Kidney tubule cell (primary cell): ENCODE measurements around the gene DAGLA.
A peak's percentile ranks its signal among the peaks of the same experiment; 100 is the strongest.

Source experiments
- DNase-seq: peaks from one replicate; pipeline ENCODE4 v3.0.0-alpha.2; 2018; ENCODE audit warnings: low spot score

DAGLA gene

DNA sequence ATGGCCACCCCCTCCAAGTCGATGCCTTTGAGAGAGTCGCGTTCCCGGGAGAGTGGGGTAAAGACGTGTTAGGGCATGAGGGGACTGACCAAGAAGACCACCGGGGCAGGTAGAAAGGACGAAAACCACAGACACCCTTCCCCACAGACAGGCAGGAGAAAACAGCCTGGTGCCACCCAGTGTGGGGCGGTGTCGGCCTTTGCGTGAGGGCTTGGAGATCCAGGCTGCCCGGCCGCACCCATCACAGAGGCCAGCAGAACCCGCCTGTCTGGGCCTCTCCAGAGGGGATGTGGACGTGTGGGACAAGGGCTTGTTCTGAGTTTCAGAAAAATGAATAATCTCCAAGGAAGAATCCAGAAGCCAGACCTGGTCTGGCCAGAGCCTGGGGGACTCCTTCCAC, 30.8 kb downstream of the DAGLA start:
- no peak for DNase-seq

DNA sequence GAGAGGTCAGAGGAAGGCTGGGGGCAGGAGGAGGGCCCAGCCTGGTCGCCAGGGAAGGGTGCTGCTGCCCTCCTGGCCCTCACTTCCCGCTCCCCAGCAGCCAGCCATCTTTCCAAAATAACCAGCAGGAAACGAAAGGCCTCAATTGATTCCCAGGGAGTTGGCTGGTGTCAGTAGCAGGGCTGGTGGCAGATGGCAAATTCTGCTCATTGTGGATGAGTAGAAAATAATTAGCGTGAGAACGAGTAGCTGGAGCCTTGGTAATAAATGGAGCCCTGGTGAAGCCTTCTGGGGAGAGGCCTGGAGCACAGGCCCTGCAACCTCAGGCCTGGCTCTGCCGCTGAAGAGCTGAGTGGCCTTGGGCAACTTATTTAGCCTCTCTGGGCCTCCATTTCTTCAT, 31.3 kb downstream of the DAGLA start:
- DNase-seq = no peak

GRCh38 chr11:61712314-61712713, 32.1 kb downstream of the DAGLA start:
- DNase-seq = no peak

DNA sequence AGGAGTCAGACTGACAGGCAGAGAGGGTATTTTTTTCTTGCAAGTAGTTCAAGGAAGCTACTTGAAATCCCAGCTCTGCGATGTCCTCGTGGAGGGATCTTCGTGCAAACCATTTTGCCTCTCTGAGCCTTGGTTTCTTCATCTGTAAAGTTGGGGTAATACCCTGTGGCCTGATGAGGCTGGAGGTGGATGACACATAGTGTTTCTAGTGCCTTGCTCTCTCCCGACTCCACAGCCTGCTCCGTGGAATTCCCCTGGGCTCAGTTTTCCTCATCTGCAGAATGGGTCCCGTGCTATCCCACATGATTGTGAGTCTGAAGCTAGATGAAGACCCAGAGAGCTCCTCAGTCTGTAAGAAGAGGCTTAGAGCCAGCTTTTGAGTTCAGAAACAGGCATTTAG, 32.7 kb downstream of the DAGLA start:
- DNase-seq = no peak

- no peak for DNase-seq
Observed at GRCh38 chr11:61713464-61713863, 33.3 kb downstream of the DAGLA start.

DNA sequence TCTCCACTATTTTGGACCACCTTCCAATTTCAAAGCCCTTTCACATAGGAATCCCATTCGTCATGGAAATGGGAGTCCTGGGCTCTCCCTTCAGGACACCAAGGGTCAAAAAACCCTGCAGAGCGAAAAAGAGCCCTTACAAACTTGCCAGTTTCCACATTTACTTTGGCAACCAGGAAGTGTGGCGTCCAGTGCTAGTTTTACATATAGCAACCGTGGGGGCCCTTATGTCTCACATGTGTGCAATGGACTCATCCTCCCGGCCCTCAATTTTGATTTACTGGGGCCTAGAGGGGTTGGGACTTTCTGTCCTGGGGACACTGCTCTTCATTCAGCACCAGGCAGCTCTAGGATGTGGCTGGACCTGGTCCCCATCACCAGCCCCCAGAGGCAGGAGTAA, 33.7 kb downstream of the DAGLA start:
- DNase-seq = no peak

DNA sequence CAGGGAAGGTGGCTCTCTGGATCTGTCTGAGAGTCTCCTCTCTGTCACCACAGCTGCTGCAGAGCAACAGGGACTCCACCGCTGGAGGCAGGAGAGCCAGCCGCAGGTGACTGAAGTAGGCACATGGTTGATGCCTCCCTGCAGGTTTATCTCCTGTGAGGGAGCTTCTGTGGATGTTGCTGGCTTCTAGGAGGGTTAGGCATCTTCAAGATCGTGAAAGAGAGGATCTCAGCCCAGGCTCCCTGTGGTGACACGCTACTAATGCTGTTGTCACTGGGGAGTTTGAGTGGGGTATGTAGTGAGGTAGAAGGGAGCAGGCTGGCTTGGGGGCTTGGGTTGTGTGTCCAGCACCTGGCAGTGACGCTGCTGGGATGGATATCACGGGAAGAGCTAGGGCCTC, 34.1 kb downstream of the DAGLA start:
- DNase-seq = no peak

DNA sequence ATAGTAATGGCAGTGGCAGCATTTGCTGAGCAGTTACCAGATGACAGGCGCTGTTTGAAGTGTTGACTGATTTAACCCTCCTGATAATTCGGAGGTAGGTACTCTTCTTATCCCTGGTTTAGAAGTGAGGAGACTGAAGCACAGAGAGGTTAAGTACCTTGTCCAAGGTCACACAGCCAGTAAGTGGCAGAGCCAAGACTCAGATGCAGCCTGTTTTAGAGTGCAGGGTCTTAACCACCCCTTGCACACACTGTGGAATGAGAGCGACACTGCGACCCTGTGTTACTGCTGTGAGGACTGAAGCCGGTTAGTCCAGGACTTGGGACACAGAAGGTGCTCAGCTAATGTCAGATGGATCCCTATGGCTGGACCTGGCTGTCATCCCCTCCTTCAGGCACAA, 34.7 kb downstream of the DAGLA start:
- DNase-seq = no peak

GRCh38 chr11:61715867-61716266, 35.7 kb downstream of the DAGLA start:
- no peak for DNase-seq

DNA sequence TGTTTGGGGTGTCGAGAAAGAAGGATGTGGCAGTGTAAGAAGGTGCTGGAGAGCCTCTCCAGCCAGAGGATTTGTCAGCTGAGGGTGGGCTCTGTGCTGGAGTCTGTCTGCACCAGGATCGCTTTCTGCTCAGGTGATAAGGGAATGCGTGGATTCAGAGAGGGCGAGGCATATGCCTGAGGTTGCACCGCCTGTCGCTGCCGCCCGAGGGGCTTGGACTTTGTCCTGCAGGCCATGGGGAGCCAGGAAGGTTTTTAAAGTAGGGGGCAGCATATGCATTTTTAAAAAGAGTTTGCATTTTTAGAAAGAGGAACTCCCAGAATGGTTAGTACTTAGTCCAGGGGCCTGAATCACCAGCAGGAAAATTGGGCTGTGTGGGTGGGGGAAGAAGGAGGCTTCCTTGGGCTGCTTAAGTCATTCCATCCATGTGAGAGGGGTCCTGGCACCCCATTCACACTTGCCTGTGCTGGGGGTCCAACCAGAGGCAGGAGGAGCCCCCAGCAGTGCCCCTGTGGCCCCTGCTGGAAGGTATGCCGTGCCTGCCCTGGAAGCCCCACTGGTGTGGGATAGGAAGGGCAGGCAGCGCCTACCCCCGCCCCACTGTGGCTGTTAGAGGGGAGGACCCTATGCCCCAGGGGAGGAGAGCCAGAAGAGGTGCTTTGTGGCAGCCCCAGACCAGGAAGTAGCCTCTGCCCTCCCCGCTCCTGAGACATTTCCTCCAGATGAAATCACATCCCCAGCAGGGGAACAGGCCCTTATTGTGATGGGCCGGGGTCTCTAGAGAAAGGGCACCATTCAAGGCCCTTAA, 36.5 kb downstream of the DAGLA start:
- no peak for DNase-seq

GRCh38 chr11:61717286-61718033, 37.3 kb downstream of the DAGLA start:
- DNase-seq = no peak

- no peak for DNase-seq
Observed at GRCh38 chr11:61718046-61718531, 37.9 kb downstream of the DAGLA start.

DNA sequence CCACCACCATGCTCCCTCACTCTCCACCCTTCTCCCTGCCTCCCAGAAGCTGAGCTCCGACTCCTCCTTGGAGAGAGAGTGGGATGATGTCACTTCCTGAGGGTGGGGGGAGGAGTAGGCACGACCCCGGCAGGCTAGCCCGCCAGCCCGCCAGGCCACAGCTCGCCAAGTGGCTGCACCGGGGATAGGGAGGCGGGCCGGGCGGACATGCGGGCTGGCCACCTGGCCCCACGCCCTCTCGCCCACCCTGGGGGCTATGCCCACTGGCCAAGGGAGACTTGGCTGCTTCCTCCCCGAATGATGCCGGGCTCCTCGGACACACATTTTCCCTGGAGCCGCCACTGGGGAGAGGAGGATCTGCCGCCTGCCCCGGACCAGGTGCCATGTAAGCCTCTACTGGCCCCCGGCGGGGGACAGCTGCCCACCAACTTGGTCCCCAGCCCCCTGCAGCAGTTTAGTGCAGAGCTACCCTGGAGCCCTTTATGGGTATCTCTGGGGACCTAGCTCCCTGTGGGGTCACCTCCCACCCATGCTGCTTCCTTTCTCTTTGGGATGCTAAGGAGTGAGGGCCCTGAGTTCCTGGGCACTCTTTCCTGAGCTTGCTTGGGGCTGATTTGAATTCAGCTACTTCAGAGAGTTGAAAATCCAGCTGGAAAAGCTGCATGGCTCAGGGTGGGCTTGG, 38.6 kb downstream of the DAGLA start:
- DNase-seq = no peak

DNA sequence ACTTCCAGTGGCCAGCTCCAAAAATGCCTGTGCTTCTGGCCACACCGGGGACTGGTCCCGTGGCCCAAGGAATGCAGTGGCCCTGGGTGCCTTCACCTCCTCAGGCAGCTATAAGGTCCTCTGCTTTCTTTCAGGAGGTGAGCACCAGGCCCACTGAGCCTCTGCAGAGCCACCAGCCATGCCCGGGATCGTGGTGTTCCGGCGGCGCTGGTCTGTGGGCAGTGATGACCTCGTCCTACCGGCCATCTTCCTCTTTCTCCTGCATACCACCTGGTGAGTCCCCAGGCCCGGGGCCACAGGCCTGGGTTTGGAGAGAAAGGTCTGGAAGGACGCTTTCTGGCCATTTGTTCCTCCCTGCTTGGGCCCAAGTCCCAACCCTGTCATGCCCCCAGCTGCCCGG, 39.8 kb downstream of the DAGLA start:
- no peak for DNase-seq

DNA sequence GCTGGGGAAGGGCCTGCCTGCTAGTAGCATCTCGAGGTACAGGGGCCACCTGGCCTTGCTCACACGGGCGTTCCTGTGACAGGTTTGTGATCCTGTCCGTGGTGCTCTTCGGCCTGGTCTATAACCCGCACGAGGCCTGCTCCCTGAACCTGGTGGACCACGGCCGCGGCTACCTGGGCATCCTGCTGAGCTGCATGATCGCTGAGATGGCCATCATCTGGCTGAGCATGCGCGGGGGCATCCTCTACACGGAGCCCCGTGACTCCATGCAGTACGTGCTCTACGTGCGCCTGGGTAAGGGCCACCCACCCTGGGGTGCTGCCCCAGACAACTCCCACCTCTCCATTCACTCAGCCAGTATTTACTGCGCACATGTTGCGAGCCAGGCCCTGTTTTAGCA, 40.4 kb downstream of the DAGLA start:
- DNase-seq = no peak

- no peak for DNase-seq
Observed at GRCh38 chr11:61724437-61724836, 44.2 kb downstream of the DAGLA start.

DNA sequence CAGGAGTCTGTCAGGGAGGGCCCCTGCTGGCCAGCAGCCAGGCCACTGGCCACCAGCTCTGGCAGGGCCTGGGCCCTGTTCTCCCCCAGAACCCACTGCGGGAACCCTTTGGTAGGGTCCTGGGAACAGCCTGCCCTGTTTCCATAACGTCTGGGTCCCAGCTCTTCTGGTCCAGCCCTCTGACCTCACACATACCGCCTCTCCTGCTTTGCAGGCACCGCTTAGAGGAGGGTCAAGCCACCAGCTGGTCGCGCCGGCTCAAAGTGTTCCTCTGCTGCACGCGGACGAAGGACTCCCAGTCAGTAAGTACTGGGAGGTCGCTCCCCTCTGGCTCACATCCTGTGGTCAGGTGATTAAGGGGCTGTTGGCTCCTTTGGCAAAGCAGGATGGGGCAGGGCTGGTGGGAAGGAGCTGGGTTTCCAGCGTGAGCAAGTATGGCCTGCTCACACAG, 45.6 kb downstream of the DAGLA start:
- peak; percentile 78 for DNase-seq

GRCh38 chr11:61726775-61727174, 46.6 kb downstream of the DAGLA start:
- DNase-seq = no peak

DNA sequence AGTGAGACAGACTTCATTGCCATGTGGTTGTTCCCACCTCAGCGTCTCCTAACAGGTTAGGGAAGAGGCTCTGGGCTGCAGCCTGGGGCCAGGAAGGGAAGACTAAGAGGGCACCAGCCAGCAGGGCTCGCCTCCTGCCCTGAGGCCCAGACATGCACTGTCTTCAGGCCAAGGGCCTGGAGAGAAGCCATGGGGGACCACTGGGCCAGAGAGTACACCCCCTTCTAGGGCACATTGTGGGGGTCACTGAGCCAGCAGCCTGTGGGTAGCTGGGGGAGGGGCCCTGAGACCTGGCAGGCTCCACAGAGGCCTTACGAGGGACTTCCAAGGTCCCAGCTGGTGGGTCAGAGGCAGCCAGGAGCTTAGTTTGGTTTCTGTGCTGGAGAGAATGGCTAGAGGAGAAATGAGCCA, 47.2 kb downstream of the DAGLA start:
- DNase-seq = no peak

GRCh38 chr11:61728066-61728939, 48.1 kb downstream of the DAGLA start:
- DNase-seq = peak; percentile 89

DNA sequence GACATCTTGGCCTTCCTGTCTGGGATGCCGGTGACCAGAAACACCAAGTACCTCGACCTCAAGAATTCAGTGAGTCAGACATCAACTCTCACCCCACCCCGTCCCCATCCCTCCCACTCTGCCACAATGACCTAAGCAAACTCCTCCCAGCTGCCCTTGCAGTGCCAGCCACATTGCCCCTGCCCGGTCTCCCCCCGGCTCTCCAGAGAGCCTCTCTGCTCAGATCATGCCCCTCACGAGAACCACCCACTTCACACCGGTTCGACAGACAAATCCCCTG, 48.7 kb downstream of the DAGLA start:
- DNase-seq = peak; percentile 92
